ENCODE measurements around the gene RHBDD3. TPM values are rescaled to one million over a fixed set of nuclear protein-coding genes. Genes with fewer than 3 reads are reported as not detected.
A peak's percentile ranks its signal among the peaks of the same experiment; 100 is the strongest.

RHBDD3 gene
- total and polyA plus RNA-seq, 2 donors (not counting 1 experiment from before 2014, with no cell fraction given) = 11.9 to 12.5 TPM

DNA sequence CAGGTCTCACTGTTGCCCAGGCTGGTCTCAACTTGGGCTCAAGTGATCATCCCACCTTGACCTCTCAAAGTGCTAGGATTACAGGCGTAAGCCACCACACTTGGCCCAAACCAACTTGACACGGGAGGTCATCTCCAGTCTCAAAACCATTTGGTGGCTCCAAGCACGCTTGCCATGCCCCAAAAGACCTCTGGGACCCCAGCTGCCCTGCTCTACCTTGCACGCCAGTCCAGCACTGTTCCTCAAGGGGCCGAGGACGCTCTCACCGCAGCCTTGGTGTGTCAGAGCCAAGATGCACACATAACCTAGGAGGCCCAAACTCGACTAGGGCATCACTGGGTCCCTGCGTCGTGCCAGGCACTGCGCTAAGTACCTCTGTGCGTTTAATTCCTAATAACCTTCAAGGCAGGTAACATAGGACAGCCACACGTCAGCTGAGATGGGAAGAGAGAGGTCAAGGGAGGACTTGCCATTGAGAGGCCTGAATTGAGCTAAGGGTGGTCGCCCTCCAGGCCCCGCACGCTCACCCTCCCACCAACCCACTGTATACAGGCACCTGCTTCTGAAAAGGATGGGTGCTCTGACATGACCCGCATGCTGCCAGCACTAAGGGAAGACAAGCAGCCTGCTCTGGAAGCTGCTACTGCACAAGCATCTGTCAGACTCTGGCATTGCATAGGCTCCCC, 34.1 kb upstream of the RHBDD3 start:
- H3K4me1 ChIP-seq (ENCODE audit: control insufficient read depth in 2 of 2, insufficient read depth in 2 of 2, low read length in 2 of 2) = peaks cover 10 to 11% of the 10 kb centered on the region in 2 donors
- H3K9me3 ChIP-seq (ENCODE audit: control extremely low read depth in 1 of 3, control insufficient read depth in 2 of 3, insufficient read depth in 1 of 3, low read length in 2 of 3) = peaks cover 0 to 5% (median 0%) of the 10 kb centered on the region in 3 donors
- intact Hi-C loops (cut with micrococcal nuclease) = no loop called here
- 96% methylated on average over 15 of the region's 17 CpGs for WGBS (ENCODE audit: insufficient coverage)
- POLR2A ChIA-PET = no interaction called here
- no peak overlapping the region for H3K27ac ChIP-seq (ENCODE audit: low read length in 2 of 2)
- H3K36me3 ChIP-seq (replicated peaks in 1 of 2; ENCODE audit: control extremely low read depth in 1 of 2, control insufficient read depth in 1 of 2, extremely low read depth in 1 of 2, insufficient read depth in 2 of 2, low read length in 1 of 2) = peaks cover 5 to 33% of the 10 kb centered on the region in 2 experiments
- DNase-seq = no peak
- no peak for ATAC-seq (ENCODE audit: low read depth)
- no peak overlapping the region for H3K4me3 ChIP-seq (ENCODE audit: control extremely low read depth in 1 of 5, extremely low read depth in 1 of 5, insufficient read depth in 1 of 5, low read depth in 2 of 5, low read length in 4 of 5)
- H3K27me3 Mint-ChIP-seq = peaks cover 17% of the 10 kb centered on the region
- H3K79me2 ChIP-seq (ENCODE audit: control insufficient read depth, insufficient read depth, low read length) = peaks cover 2% of the 10 kb centered on the region
- H3K4me3 Mint-ChIP-seq = no peak overlapping the region
- no peak for TF ChIP-seq EZH2 (IDR thresholded peaks at IDR 0.05; ENCODE audit: borderline replicate concordance, insufficient read depth, low read depth, low read length, poor library complexity, severe bottlenecking)
- TF ChIP-seq, protein P1, sequence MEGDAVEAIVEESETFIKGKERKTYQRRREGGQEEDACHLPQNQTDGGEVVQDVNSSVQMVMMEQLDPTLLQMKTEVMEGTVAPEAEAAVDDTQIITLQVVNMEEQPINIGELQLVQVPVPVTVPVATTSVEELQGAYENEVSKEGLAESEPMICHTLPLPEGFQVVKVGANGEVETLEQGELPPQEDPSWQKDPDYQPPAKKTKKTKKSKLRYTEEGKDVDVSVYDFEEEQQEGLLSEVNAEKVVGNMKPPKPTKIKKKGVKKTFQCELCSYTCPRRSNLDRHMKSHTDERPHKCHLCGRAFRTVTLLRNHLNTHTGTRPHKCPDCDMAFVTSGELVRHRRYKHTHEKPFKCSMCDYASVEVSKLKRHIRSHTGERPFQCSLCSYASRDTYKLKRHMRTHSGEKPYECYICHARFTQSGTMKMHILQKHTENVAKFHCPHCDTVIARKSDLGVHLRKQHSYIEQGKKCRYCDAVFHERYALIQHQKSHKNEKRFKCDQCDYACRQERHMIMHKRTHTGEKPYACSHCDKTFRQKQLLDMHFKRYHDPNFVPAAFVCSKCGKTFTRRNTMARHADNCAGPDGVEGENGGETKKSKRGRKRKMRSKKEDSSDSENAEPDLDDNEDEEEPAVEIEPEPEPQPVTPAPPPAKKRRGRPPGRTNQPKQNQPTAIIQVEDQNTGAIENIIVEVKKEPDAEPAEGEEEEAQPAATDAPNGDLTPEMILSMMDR (IDR thresholded peaks at IDR 0.05) = no peak
- H3K27me3 ChIP-seq (replicated peaks in 1 of 4; ENCODE audit: control extremely low read depth in 1 of 4, control insufficient read depth in 3 of 4, insufficient read depth in 4 of 4, low read length in 3 of 4) = peaks cover 0 to 17% (median 14%) of the 10 kb centered on the region in 4 experiments
- H3K9ac ChIP-seq (ENCODE audit: low read length) = no peak overlapping the region
- no peak overlapping the region for H3K4me2 ChIP-seq (replicated peaks; ENCODE audit: low read depth, low read length, poor library complexity, severe bottlenecking)
- peaks cover 13% of the 10 kb centered on the region for H3K4me1 Mint-ChIP-seq
- H2AFZ ChIP-seq (ENCODE audit: insufficient read depth, low read depth, low read length, poor library complexity, severe bottlenecking) = no peak overlapping the region
- CTCF ChIA-PET = no interaction called here
- H3K9me3 Mint-ChIP-seq (ENCODE audit: insufficient read depth) = no peaks in the 10 kb centered on the region
- peaks cover 24% of the 10 kb centered on the region for H4K20me1 ChIP-seq (ENCODE audit: control insufficient read depth, insufficient read depth, low read length, poor library complexity, severe bottlenecking)
- H3K27ac Mint-ChIP-seq = no peak overlapping the region

DNA sequence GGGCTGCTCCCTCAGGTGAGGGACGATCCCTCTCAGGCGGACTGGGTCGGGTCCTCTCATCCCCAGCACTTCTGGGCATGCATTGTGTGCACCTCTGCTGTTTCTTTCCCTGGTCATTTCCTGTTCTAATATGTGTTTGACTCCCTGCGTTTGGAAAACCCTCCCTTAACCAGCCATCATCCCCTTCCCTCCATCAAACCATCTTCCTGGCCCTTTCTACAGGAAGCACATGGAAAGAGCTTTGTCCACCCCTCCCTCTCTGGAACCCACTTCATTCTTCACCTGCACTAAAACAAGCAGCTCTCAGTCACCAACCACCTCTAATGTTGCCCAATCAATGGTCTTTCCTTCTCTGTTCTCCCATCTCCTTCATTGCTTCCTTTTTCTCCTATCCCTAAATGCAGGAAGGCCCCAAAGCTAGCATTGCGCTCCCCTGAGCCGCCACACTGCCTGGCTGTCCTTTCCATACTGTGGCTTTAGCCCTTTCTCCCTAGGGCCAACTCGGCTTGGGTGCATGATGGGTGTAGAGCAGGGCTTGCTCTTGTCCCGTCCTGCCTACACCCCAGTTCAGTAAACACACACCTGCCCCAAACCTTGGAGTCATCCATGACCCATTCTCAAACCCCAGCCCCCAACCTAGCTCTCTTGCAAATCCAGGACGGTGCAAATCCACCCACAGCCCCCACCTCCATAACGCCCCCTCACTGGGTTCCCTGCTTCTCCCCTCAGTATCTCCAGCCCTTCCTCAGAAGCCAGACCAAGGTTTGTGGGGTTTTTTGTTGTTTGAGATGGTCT, 33.2 kb upstream of the RHBDD3 start:
- Histone ChIP-seq H3K9me3 (ENCODE audit: control extremely low read depth in 1 of 3, control insufficient read depth in 2 of 3, insufficient read depth in 1 of 3, low read length in 2 of 3) (no peaks in the 10 kb centered on the region), H3K27me3 (replicated peaks in 1 of 4; ENCODE audit: control extremely low read depth in 1 of 4, control insufficient read depth in 3 of 4, insufficient read depth in 4 of 4, low read length in 3 of 4) (peaks cover 0 to 9% (median 8%) of the 10 kb centered on the region in 4 experiments), H3K79me2 (ENCODE audit: control insufficient read depth, insufficient read depth, low read length) (peaks cover 1% of the 10 kb centered on the region), H3K4me3 (ENCODE audit: control extremely low read depth in 1 of 5, extremely low read depth in 1 of 5, insufficient read depth in 1 of 5, low read depth in 2 of 5, low read length in 4 of 5) (no peak overlapping the region), H3K4me2 (replicated peaks; ENCODE audit: low read depth, low read length, poor library complexity, severe bottlenecking) (no peak overlapping the region), H3K27ac (ENCODE audit: low read length in 2 of 2) (no peak overlapping the region), H3K9ac (ENCODE audit: low read length) (no peak overlapping the region), H3K36me3 (replicated peaks in 1 of 2; ENCODE audit: control extremely low read depth in 1 of 2, control insufficient read depth in 1 of 2, extremely low read depth in 1 of 2, insufficient read depth in 2 of 2, low read length in 1 of 2) (peaks cover 9 to 42% of the 10 kb centered on the region in 2 experiments), H4K20me1 (ENCODE audit: control insufficient read depth, insufficient read depth, low read length, poor library complexity, severe bottlenecking) (peaks cover 32% of the 10 kb centered on the region), H3K4me1 (ENCODE audit: control insufficient read depth in 2 of 2, insufficient read depth in 2 of 2, low read length in 2 of 2) (peaks cover 2 to 3% of the 10 kb centered on the region in 2 donors), H2AFZ (ENCODE audit: insufficient read depth, low read depth, low read length, poor library complexity, severe bottlenecking) (no peak overlapping the region)
- no peak overlapping the region for H3K4me3 Mint-ChIP-seq
- ChIA-PET CTCF (no interaction called here), POLR2A (no interaction called here)
- H3K27ac Mint-ChIP-seq = peak overlapping the region; percentile 32
- DNase-seq = peak; percentile 20
- TF ChIP-seq EZH2 (IDR thresholded peaks at IDR 0.05; ENCODE audit: borderline replicate concordance, insufficient read depth, low read depth, low read length, poor library complexity, severe bottlenecking) = no peak
- TF ChIP-seq, protein P1 (IDR thresholded peaks at IDR 0.05) = no peak
- peaks cover 8% of the 10 kb centered on the region for H3K4me1 Mint-ChIP-seq
- H3K9me3 Mint-ChIP-seq (ENCODE audit: insufficient read depth) = no peaks in the 10 kb centered on the region
- WGBS (ENCODE audit: insufficient coverage) = 82% methylated on average over 7 of the region's 10 CpGs
- intact Hi-C loops (cut with micrococcal nuclease) = no loop called here
- peaks cover 12% of the 10 kb centered on the region for H3K27me3 Mint-ChIP-seq
- ATAC-seq (ENCODE audit: low read depth) = no peak

Data from B cell (primary cell).